Anterior cingulate cortex (tissue), 58 donors: ENCODE measurements around the gene IQSEC1.

ENCODE experiments used
- DNase-seq, 58 donors: peaks; one replicate each; lab custom pipeline; 2025; lab: John Stamatoyannopoulos, UW

Gene IQSEC1

GRCh38 chr3:13053420-13053819, 19.8 kb downstream of the IQSEC1 start:
- DNase-seq, result no peak

GRCh38 chr3:13052191-13052820, 20.9 kb downstream of the IQSEC1 start:
- peak in 8 of 58 donors; percentile 22 to 44 (median 34) for DNase-seq

GRCh38 chr3:13051581-13051980, 21.6 kb downstream of the IQSEC1 start:
- no peak for DNase-seq

- peak in 11 of 58 donors; percentile 14 to 56 (median 32) for DNase-seq
These were observed 22.2 kb downstream of the IQSEC1 start for GRCh38 chr3:13051066-13051465.

GRCh38 chr3:13050446-13050845, 22.8 kb downstream of the IQSEC1 start:
- no peak for DNase-seq

- DNase-seq, result no peak
These were observed 23.8 kb downstream of the IQSEC1 start for GRCh38 chr3:13049400-13049799.

GRCh38 chr3:13047296-13048165, 25.7 kb downstream of the IQSEC1 start:
- DNase-seq, result no peak

- peak in 2 of 58 donors; percentile 37 to 44 for DNase-seq
These were observed 26.5 kb downstream of the IQSEC1 start for GRCh38 chr3:13046569-13047274.

GRCh38 chr3:13045904-13046568, 27.2 kb downstream of the IQSEC1 start:
- DNase-seq, result peak in 36 of 58 donors; percentile 20 to 87 (median 54)

- DNase-seq, result no peak
These were observed 27.9 kb downstream of the IQSEC1 start for GRCh38 chr3:13045241-13045903.

GRCh38 chr3:13044496-13045240, 28.6 kb downstream of the IQSEC1 start:
- peak in 44 of 58 donors; percentile 20 to 84 (median 50) for DNase-seq

- DNase-seq, result no peak
These were observed 29.6 kb downstream of the IQSEC1 start for GRCh38 chr3:13043656-13044055.

- DNase-seq, result peak in 6 of 58 donors; percentile 18 to 53 (median 36)
These were observed 30.4 kb downstream of the IQSEC1 start for GRCh38 chr3:13042715-13043271.

- DNase-seq, result peak in 44 of 58 donors; percentile 23 to 72 (median 46)
These were observed 31.0 kb downstream of the IQSEC1 start for GRCh38 chr3:13042127-13042701.

- DNase-seq, result peak in 3 of 58 donors; percentile 26 to 37 (median 33)
These were observed 32.0 kb downstream of the IQSEC1 start for GRCh38 chr3:13041113-13041776.

GRCh38 chr3:13040361-13041074, 32.7 kb downstream of the IQSEC1 start:
- peak in 1 of 58 donors; percentile 23 for DNase-seq

- no peak for DNase-seq
These were observed 33.9 kb downstream of the IQSEC1 start for GRCh38 chr3:13039213-13039896.
